HepG2 (cell line): ENCODE data around the gene EIF4G3.

Source experiments
- CCAR2 ChIP-seq: fragments of 200-400 bp; formaldehyde crosslinking; optimal IDR thresholded peaks from 2 replicates; pipeline ENCODE3; 2018; ENCODE audit warnings: low read depth, mild to moderate bottlenecking, low read length, moderate library complexity
- CTCF ChIP-seq: sonication (generic); formaldehyde crosslinking; IDR thresholded peaks from 2 replicates; pipeline ENCODE4 v1.5.0; 2020; ENCODE audit warnings: mild to moderate bottlenecking, missing genetic modification reagents, moderate library complexity
- ETS1 ChIP-seq: sonication (generic); formaldehyde crosslinking; IDR thresholded peaks from 2 replicates; pipeline ENCODE4 v1.4.0; 2020; ENCODE audit warnings: missing genetic modification reagents
- FOSL2 ChIP-seq: sonication (generic); formaldehyde crosslinking; IDR thresholded peaks from 2 replicates; pipeline ENCODE4 v1.4.0; 2020; ENCODE audit warnings: missing genetic modification reagents
- FOXM1 ChIP-seq: sonication (generic); formaldehyde crosslinking; IDR thresholded peaks from 2 replicates; pipeline ENCODE4 v1.5.0; 2020; ENCODE audit warnings: missing genetic modification reagents
- JUND ChIP-seq: sonication (generic); formaldehyde crosslinking; IDR thresholded peaks from 2 replicates; pipeline ENCODE4 v1.8.0; 2022; ENCODE audit warnings: mild to moderate bottlenecking, missing genetic modification reagents
- NCOA1 ChIP-seq: sonication (generic); formaldehyde crosslinking; IDR thresholded peaks from 2 replicates; pipeline ENCODE4 v1.9.0; 2021; ENCODE audit warnings: missing genetic modification reagents
- NCOR1 ChIP-seq: fragments of 200-600 bp; sonication (generic); IDR thresholded peaks from 2 replicates; pipeline ENCODE4 v1.7.0; 2017; ENCODE audit warnings: antibody characterized with exemption, low read length, borderline replicate concordance
- POLR2A ChIP-seq, 2 experiments: IDR thresholded peaks; 2 replicates each; pipeline ENCODE4 v1.6.1; 2011; ENCODE audit warnings: low read depth in 2 of 2, low read length in 2 of 2, mild to moderate bottlenecking in 1 of 2, moderate library complexity in 1 of 2; ENCODE audit not compliant: insufficient read depth in 1 of 2
- PRDM10 ChIP-seq: sonication (generic); formaldehyde crosslinking; IDR thresholded peaks from 2 replicates; pipeline ENCODE4 v1.4.0; 2020; ENCODE audit warnings: low read depth, missing genetic modification reagents
- RELA ChIP-seq: sonication (generic); formaldehyde crosslinking; IDR thresholded peaks from 2 replicates; pipeline ENCODE4 v1.4.0; 2020; ENCODE audit warnings: missing genetic modification reagents
- ZFP37 ChIP-seq: sonication (generic); formaldehyde crosslinking; IDR thresholded peaks from 2 replicates; pipeline ENCODE4 v1.4.0; 2020; ENCODE audit warnings: missing genetic modification reagents, borderline replicate concordance
- ZFX ChIP-seq: sonication (generic); formaldehyde crosslinking; IDR thresholded peaks from 2 replicates; pipeline ENCODE4 v1.4.0; 2020; ENCODE audit warnings: mild to moderate bottlenecking, low read depth, missing genetic modification reagents, moderate library complexity
- ZNF263 ChIP-seq: sonication (generic); formaldehyde crosslinking; IDR thresholded peaks from 2 replicates; pipeline ENCODE4 v1.4.0; 2020; ENCODE audit warnings: missing genetic modification reagents

- TF ChIP-seq NCOR1 (no peak), ZFP37 (no peak), CTCF (CRISPR knock-in tag) (no peak), NCOA1 (CRISPR knock-in tag) (no peak), RELA (no peak), JUND (CRISPR knock-in tag) (no peak), ZFX (CRISPR knock-in tag) (no peak), POLR2A (IDR thresholded peaks at IDR 0.05; ENCODE audit: insufficient read depth in 1 of 2, low read depth in 2 of 2, low read length in 2 of 2) (no peak), FOXM1 (no peak), ZNF263 (CRISPR knock-in tag) (no peak), CCAR2 (no peak), ETS1 (no peak), PRDM10 (CRISPR knock-in tag) (no peak), FOSL2 (no peak)
Observed at GRCh38 chr1:21018673-21019072, 158.0 kb downstream of the EIF4G3 start.
